Fibroblast of pulmonary artery (primary cell): ENCODE data around the gene SLC5A11.

Experiments
- DNase-seq: peaks from one replicate; pipeline ENCODE4 v3.0.0-alpha.2; 2010; ENCODE audit warnings: low read depth
- H3K4me3 ChIP-seq: replicated peaks from 2 replicates; pipeline ENCODE4 v1.5.1; 2011; ENCODE audit warnings: low read depth, mild to moderate bottlenecking, control low read depth, low read length, moderate library complexity
- CTCF ChIP-seq: IDR thresholded peaks from 2 replicates; pipeline ENCODE4 v1.5.1; 2011; ENCODE audit warnings: mild to moderate bottlenecking, control low read depth, low read length, inconsistent platforms; ENCODE audit errors: missing control alignments

SLC5A11 gene

GRCh38 chr16:24846548-24847357 is 990 bp downstream of the SLC5A11 start:
- TF ChIP-seq CTCF: no peak
- H3K4me3 ChIP-seq: no peak overlapping the region
- DNase-seq: no peak

DNA sequence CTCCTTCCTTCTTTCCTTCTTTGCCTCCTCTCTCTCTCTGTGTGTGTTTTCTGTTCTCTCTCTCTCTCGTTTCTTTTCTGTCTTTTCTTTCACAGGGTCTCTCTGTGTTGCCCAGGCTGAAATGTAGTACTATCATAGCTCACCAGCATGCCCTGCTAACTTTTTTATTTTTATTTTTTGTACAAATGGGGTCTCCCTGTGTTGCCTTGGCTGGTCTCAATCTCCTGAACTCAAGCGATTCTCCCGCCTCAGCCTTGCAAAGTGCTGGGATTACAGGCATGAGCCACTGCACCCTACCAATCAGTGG is 1.5 kb downstream of the SLC5A11 start:
- TF ChIP-seq CTCF: no peak
- H3K4me3 ChIP-seq: no peak overlapping the region
- no peak for DNase-seq

DNA sequence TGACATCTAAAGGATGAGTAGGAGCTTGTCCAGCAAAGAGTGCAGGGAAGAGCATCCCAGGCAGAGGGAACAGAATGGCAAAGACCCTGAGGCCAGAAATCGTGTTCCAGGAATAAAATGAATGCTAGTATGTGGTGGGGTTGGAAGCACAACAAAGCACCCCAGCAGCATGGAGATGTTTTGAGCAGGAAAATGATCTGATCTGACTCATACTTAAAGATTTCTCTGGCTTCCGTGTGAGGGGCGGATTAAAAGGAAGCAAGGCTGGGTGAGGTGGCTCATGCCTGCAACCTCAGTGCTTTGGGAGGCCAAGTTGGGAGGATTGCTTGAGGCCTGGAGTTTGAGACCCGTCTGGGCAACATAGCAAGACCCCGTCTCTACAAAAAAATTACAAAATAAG is 2.3 kb downstream of the SLC5A11 start:
- DNase-seq: peak; percentile 75
- no peak overlapping the region for H3K4me3 ChIP-seq
- TF ChIP-seq CTCF: no peak

GRCh38 chr16:24849641-24850040 is 3.9 kb downstream of the SLC5A11 start:
- H3K4me3 ChIP-seq: no peak overlapping the region
- DNase-seq: no peak
- no peak for TF ChIP-seq CTCF

- no peak for TF ChIP-seq CTCF
- DNase-seq: peak; percentile 62
- H3K4me3 ChIP-seq: no peak overlapping the region
These were observed 4.7 kb downstream of the SLC5A11 start for GRCh38 chr16:24850289-24850938.

DNA sequence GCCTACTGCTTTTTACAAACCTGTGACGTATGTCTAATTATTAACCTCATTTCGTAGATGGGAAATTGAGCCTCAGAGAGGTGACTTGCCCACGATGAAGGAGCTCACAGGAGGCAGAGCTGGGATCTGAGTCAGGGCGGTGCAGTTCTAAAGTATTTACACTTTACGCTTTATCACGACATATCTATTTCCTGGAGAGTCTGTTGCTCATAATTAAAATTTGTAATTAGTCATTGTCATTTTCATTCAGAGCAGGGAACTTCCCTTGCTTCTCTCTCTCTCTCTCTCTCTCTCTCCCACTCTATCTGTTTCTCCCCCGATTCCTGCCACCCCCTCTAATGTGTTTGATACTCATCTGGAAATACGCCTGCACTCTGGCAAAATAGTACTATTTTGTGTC is 5.9 kb downstream of the SLC5A11 start:
- DNase-seq: no peak
- TF ChIP-seq CTCF: no peak
- H3K4me3 ChIP-seq: no peak overlapping the region
